GM21447 (cell line): ENCODE data around the gene OR10C1.

Experiments
- ATAC-seq: cut with Tn5 transposase; IDR thresholded peaks from one replicate; pipeline ENCODE4 v1.9.1; 2021; ENCODE audit not compliant: unreplicated experiment

Gene OR10C1

GRCh38 chr6:29474996-29475395 is 35.9 kb downstream of the OR10C1 start:
- ATAC-seq = no peak

GRCh38 chr6:29477923-29478450 is 38.9 kb downstream of the OR10C1 start:
- ATAC-seq = no peak

- ATAC-seq = no peak
Measured at GRCh38 chr6:29478740-29479139, 39.6 kb downstream of the OR10C1 start.

DNA sequence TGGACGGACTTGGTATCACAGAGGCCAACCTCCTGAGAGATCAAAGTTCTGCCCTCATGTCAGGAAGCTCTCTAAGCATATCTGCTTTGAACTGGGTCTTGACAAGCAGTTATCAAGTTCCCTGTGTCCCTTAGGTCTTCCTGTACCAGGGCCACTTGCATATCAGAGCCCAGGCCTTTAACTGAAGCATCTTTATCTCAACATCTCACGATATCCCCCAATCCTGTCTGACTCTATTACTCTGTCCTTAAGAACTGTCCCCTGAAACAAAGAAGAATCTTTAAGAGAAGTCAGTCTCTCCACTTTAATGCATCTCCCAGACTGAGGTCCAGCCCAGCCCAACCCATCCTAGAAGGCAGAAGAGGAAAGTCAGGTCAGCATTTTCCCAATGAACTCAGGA is 40.5 kb downstream of the OR10C1 start:
- ATAC-seq = no peak

- no peak for ATAC-seq
Measured at GRCh38 chr6:29483186-29483585, 44.1 kb downstream of the OR10C1 start.

DNA sequence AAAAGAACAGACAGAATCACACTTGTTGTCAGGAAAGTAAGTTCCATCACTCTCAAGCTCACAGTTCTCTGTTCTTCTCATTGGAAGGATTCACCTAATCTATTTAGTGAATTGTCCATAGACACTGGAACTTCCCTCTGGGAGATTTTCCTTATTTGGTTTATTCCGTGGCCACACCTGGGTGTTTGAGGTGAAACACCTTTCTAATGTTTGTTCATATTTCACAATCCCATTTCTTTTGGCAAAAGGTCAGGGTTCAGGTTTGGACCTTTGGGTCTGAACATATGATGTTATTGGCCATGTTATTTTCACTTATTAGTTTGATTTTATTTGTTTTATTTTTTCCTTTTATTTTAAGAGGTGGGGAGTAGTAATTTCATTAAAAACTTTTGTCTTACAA is 44.6 kb downstream of the OR10C1 start:
- no peak for ATAC-seq

- no peak for ATAC-seq
Measured at GRCh38 chr6:29486577-29486976, 47.5 kb downstream of the OR10C1 start.

GRCh38 chr6:29487131-29487530 is 48.0 kb downstream of the OR10C1 start:
- no peak for ATAC-seq

DNA sequence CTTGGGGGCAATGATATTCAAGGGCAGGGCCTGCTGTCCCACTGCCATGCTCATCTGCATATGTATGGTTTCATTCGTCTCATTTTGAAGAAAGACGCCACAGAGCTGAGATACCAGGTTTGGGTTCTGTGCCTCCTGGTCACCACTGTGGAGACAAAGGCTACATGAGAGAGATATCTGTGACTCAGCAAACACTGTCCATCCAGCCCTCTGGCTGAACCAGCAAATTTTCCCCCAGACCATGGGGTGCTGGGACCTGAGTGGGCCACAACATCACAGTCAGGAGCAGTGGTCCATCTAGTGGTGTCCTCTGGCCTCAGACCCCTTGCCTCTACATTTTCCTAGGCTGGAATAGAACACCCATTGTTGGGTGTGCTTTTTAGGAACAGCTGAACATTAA is 48.6 kb downstream of the OR10C1 start, which contains the start of gene MAS1L:
TSS of gene MAS1L (minus strand) at position 297 of the 400 bp plus-strand sequence. CDS start at position 243, 54 bp downstream.
- no peak for ATAC-seq

DNA sequence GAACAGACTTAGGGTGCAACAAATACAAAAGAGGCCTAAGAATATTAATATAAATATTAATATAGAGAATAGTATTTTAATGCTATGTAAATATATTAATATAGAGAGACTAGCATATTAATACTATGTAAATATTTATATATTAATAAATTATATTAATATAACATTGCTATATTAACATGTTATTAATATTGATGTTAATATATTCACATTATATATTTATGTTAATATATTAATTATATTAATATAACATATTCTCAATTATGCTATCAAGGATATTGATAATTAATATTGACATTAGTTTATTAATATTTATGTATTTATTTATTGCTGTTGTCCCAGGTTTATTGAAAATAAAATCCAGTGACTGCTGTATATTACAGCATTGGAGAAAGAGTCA is 49.8 kb downstream of the OR10C1 start:
- ATAC-seq = no peak

DNA sequence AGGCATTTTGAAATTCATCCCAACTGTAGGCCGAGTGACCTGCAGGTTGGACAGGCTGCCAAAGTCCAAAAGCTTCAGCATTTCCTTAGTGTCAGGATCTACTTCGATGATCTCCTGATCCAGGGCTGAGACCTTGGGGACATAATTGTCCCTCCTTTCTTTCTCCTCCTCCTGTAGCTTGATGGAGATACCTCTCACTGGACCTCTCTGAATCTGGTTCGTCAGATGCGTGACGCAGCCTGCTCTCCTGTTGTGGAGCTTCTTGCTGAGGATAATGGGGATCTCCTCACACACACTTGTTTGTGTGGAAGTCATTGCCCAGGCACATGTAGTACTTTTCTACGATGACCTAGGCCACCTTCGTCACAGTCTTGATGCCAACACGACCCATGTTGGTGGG is 50.2 kb downstream of the OR10C1 start:
- no peak for ATAC-seq

DNA sequence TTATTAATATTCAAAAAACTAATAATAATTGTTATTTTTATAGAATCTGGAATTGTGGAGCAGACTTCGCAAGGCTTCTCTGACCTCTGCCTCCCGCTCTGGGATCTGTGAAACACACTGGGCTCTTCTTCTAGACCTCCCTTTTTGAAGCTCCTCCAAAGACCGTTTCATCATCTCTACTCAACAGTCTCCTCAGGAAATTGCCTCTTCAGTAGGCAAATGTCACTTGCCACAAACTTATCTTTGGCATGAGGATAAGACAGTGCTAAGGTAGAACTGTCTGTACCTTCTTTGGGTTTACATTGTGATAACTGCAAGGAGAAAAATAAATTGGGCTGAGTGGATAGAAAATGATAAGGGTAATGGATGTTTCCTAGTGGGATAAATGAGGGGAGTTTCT is 50.9 kb downstream of the OR10C1 start:
- no peak for ATAC-seq

GRCh38 chr6:29490552-29490951 is 51.4 kb downstream of the OR10C1 start:
- no peak for ATAC-seq
